ENCODE results near the gene INPP5F.

- TF ChIP-seq CTCF (IDR thresholded peaks at IDR 0.05 in 8 of 11, conservative IDR thresholded peaks at IDR 0.05 in 3 of 11) (no peak), POLR2AphosphoS5 (IDR thresholded peaks at IDR 0.05) (no peak), POLR2A (IDR thresholded peaks at IDR 0.05) (no peak)
Measured at GRCh38 chr10:119845656-119846055, 119.8 kb downstream of the INPP5F start.

Data from spleen (tissue), 7 donors.